Esophagus muscularis mucosa (tissue), 4 donors: ENCODE measurements around the gene IFNL4. TPM values are rescaled to one million over a fixed set of nuclear protein-coding genes. Genes with fewer than 3 reads are reported as not detected.

Experiments used
- DNase-seq: peaks from one replicate; pipeline ENCODE4 v3.0.0-alpha.2; 2017; ENCODE audit errors: extremely low spot score
- H3K27ac ChIP-seq, 4 donors: fragments of 200-600 bp; sonication (generic); replicated peaks in 1 of 4; 1 replicate in 3 of 4; 2 replicates in 1 of 4; pipeline ENCODE4 v1.5.1; 2016 to 2019; ENCODE audit warnings: mild to moderate bottlenecking in 1 of 4
- H3K27me3 ChIP-seq, 4 donors: fragments of 200-600 bp; sonication (generic); one replicate each; pipeline versions ENCODE4 v1.5.1 to v1.6.0; 2016 to 2019
- H3K36me3 ChIP-seq, 4 donors: fragments of 200-600 bp; sonication (generic); one replicate each; pipeline ENCODE4 v1.5.1; 2016 to 2019
- H3K4me1 ChIP-seq, 4 donors: fragments of 200-600 bp; sonication (generic); one replicate each; pipeline ENCODE4 v1.5.1; 2016 to 2019
- H3K4me3 ChIP-seq, 4 donors: fragments of 200-600 bp; sonication (generic); 1 replicate in 2 of 4; 2 replicates in 2 of 4; pipeline ENCODE4 v1.5.1; 2016 to 2019; ENCODE audit warnings: mild to moderate bottlenecking in 4 of 4, moderate library complexity in 1 of 4
- H3K9me3 ChIP-seq, 4 donors: fragments of 200-600 bp; sonication (generic); 1 replicate in 3 of 4; 2 replicates in 1 of 4; pipeline ENCODE4 v1.5.1; 2016 to 2019
- CTCF ChIP-seq, 3 experiments: fragments of 200-600 bp in 2 of 3; fragments of 450-650 bp in 1 of 3; sonication (generic) in 2 of 3; IDR thresholded peaks; one replicate each; pipeline ENCODE4 v1.5.1; 2017 to 2019; ENCODE audit warnings: antibody characterized with exemption in 3 of 3, mild to moderate bottlenecking in 2 of 3, moderate library complexity in 1 of 3
- EP300 ChIP-seq: sonication (generic); formaldehyde crosslinking; IDR thresholded peaks from one replicate; pipeline ENCODE4 v1.6.1; 2017; ENCODE audit warnings: antibody characterized with exemption
- POLR2A ChIP-seq: fragments of 450-650 bp; IDR thresholded peaks from one replicate; pipeline ENCODE4 v1.6.1; 2017; ENCODE audit warnings: antibody characterized with exemption, moderate library complexity, mild to moderate bottlenecking, low read depth
- POLR2AphosphoS5 ChIP-seq, 2 donors: sonication (generic); formaldehyde crosslinking; IDR thresholded peaks; one replicate each; pipeline ENCODE4 v1.6.1; 2017; ENCODE audit warnings: antibody characterized with exemption in 2 of 2
- WGBS: methylation state at CpG from one replicate; pipeline ENCODE4 v1.1.5; 2018; 5-methylcytosine and 5-hydroxymethylcytosine counted together
- intact Hi-C: fragments of 100-400 bp; cut with DNase I; formaldehyde crosslinking; loops from one replicate; pipeline ENCODE4 v1.15.1; 2023
- total RNA-seq, 4 donors: library from RNA; depleted of rRNA; stranded (reverse); fragments of >200 nt; gene quantifications; one replicate each; pipeline versions ENCODE4 v1.1.0 to v1.2.1, GENCODE V29; 2016

Gene IFNL4
- total RNA-seq: not detected

GRCh38 chr19:39248806-39249205 lies at the start of gene IFNL4:
TSS of gene IFNL4 (minus strand) at chr19:39248856.
- intact Hi-C loops: no loop called here
- WGBS: 58% methylated on average over 13 of the region's 13 CpGs
- TF ChIP-seq POLR2A (no peak), EP300 (no peak), POLR2AphosphoS5 (IDR thresholded peaks at IDR 0.05) (no peak), CTCF (IDR thresholded peaks at IDR 0.05) (no peak)
- H3K4me3 ChIP-seq: peak within 1 kb of the TSS; percentile 2 to 27 (median 22)
- peaks cover 11 to 18% (median 14%) of the 10 kb centered on the region in 4 donors for H3K4me1 ChIP-seq
- H3K9me3 ChIP-seq: no peaks in the 10 kb centered on the region
- DNase-seq: no peak
- no peak within 1 kb of the TSS for H3K27ac ChIP-seq
- H3K36me3 ChIP-seq: no peaks in the 10 kb centered on the region
- peaks cover 0 to 66% (median 23%) of the 10 kb centered on the region in 4 donors for H3K27me3 ChIP-seq

DNA sequence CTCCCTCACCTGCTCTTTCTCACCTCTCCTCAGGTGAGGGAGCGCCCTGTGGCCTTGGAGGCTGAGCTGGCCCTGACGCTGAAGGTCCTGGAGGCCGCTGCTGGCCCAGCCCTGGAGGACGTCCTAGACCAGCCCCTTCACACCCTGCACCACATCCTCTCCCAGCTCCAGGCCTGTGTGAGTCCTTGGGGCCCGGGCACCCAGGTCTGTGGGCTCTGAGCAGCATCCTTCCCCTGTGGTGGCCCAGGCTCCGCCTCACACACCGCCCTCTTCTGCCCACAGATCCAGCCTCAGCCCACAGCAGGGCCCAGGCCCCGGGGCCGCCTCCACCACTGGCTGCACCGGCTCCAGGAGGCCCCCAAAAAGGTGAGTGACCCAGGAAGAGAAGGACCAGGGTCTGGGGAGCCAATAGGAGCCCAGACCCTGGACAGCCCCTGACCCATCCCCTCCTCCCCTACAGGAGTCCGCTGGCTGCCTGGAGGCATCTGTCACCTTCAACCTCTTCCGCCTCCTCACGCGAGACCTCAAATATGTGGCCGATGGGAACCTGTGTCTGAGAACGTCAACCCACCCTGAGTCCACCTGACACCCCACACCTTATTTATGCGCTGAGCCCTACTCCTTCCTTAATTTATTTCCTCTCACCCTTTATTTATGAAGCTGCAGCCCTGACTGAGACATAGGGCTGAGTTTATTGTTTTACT lies 49.4 kb upstream of the IFNL4 start:
- no peak overlapping the region for H3K4me3 ChIP-seq
- DNase-seq: no peak
- 63% methylated on average over 17 of the region's 17 CpGs for WGBS
- no peak overlapping the region for H3K27ac ChIP-seq
- H3K9me3 ChIP-seq: no peaks in the 10 kb centered on the region
- no peaks in the 10 kb centered on the region for H3K36me3 ChIP-seq
- no peaks in the 10 kb centered on the region for H3K4me1 ChIP-seq
- intact Hi-C loops: no loop called here
- TF ChIP-seq POLR2AphosphoS5 (IDR thresholded peaks at IDR 0.05) (no peak), CTCF (IDR thresholded peaks at IDR 0.05) (no peak), EP300 (no peak), POLR2A (no peak)
- H3K27me3 ChIP-seq: peaks cover 0 to 44% (median 0%) of the 10 kb centered on the region in 4 donors

DNA sequence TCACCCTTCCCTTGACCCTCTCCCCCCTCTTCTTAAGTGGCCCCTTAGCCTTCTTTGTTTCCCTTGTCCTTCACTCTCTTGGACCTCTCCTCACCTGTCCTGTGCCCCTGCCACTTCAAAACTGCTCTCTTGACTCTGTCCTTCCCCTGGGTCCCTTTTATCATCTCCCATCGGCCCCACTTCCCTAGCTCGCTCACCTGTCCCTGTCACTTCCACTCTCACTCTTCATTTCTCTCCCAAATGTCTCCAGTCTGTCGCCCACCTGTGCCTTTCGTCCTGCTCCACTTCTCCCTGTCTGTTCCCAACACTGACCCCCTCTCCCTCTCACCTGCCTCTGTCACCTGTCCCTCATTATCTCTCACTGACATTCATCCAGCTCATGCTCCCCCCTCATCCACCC lies 48.2 kb upstream of the IFNL4 start:
- intact Hi-C loops: no loop called here
- no peak overlapping the region for H3K27ac ChIP-seq
- no peak overlapping the region for H3K4me3 ChIP-seq
- DNase-seq: no peak
- peaks cover 0 to 49% (median 0%) of the 10 kb centered on the region in 4 donors for H3K27me3 ChIP-seq
- no peaks in the 10 kb centered on the region for H3K36me3 ChIP-seq
- H3K9me3 ChIP-seq: no peaks in the 10 kb centered on the region
- WGBS: 88% methylated on average over 4 of the region's 4 CpGs
- no peak for TF ChIP-seq POLR2A
- TF ChIP-seq POLR2AphosphoS5 (IDR thresholded peaks at IDR 0.05): no peak
- TF ChIP-seq CTCF (IDR thresholded peaks at IDR 0.05): no peak
- no peak for TF ChIP-seq EP300
- no peaks in the 10 kb centered on the region for H3K4me1 ChIP-seq

GRCh38 chr19:39296055-39296645 lies 47.5 kb upstream of the IFNL4 start, which contains the start of gene IFNL1:
TSS of gene IFNL1 (plus strand) at chr19:39296407. CDS start at chr19:39296422, 15 bp downstream.
- intact Hi-C loops: no loop called here

More at GRCh38 chr19:39296055-39296645, 47.5 kb upstream of the IFNL4 start, which contains the start of gene IFNL1:
- no peak for DNase-seq
- Histone ChIP-seq H3K27me3 (peaks cover 0 to 49% (median 0%) of the 10 kb centered on the region in 4 donors), H3K27ac (no peak within 1 kb of the TSS), H3K4me1 (no peaks in the 10 kb centered on the region), H3K4me3 (no peak within 1 kb of the TSS), H3K36me3 (no peaks in the 10 kb centered on the region), H3K9me3 (no peaks in the 10 kb centered on the region)
- WGBS: 87% methylated on average over 9 of the region's 11 CpGs
- TF ChIP-seq EP300: no peak
- TF ChIP-seq POLR2A: no peak
- TF ChIP-seq POLR2AphosphoS5 (IDR thresholded peaks at IDR 0.05): no peak
- TF ChIP-seq CTCF (IDR thresholded peaks at IDR 0.05): no peak
